Gastroesophageal sphincter (tissue), 3 donors: ENCODE measurements around the gene PBX1.

Experiments used
- EP300 ChIP-seq: sonication (generic); formaldehyde crosslinking; IDR thresholded peaks from one replicate; pipeline ENCODE4 v1.6.1; 2017; ENCODE audit warnings: antibody characterized with exemption, mild to moderate bottlenecking
- POLR2A ChIP-seq, 2 donors: fragments of 450-650 bp; IDR thresholded peaks; one replicate each; pipeline ENCODE4 v1.6.1; 2017; ENCODE audit warnings: antibody characterized with exemption in 2 of 2, mild to moderate bottlenecking in 2 of 2, moderate library complexity in 1 of 2
- TF ChIP-seq, protein P1 (sequence below), 4 experiments: fragments of 200-600 bp in 2 of 4; fragments of 450-650 bp in 2 of 4; sonication (generic) in 1 of 4; IDR thresholded peaks; one replicate each; pipeline ENCODE4 v1.5.1; 2017 to 2019; ENCODE audit warnings: antibody characterized with exemption in 4 of 4, mild to moderate bottlenecking in 2 of 4, moderate library complexity in 2 of 4

GRCh38 chr1:164662955-164663354 lies 104.0 kb downstream of the PBX1 start:
- TF ChIP-seq, protein P1, sequence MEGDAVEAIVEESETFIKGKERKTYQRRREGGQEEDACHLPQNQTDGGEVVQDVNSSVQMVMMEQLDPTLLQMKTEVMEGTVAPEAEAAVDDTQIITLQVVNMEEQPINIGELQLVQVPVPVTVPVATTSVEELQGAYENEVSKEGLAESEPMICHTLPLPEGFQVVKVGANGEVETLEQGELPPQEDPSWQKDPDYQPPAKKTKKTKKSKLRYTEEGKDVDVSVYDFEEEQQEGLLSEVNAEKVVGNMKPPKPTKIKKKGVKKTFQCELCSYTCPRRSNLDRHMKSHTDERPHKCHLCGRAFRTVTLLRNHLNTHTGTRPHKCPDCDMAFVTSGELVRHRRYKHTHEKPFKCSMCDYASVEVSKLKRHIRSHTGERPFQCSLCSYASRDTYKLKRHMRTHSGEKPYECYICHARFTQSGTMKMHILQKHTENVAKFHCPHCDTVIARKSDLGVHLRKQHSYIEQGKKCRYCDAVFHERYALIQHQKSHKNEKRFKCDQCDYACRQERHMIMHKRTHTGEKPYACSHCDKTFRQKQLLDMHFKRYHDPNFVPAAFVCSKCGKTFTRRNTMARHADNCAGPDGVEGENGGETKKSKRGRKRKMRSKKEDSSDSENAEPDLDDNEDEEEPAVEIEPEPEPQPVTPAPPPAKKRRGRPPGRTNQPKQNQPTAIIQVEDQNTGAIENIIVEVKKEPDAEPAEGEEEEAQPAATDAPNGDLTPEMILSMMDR (IDR thresholded peaks at IDR 0.05), result no peak
- TF ChIP-seq POLR2A (IDR thresholded peaks at IDR 0.05) (no peak), EP300 (no peak)
